Left hindlimb (tissue), 1 donor: ENCODE measurements around the gene LCNL1.
"Not testable (repeated sequence)": the region's sequence is repeated elsewhere in the genome, so short reads cannot be mapped to it uniquely, and the experiment has no call there.

ENCODE experiments used
- DNase-seq: peaks from one replicate; pipeline ENCODE4 v3.0.0-alpha.2; 2018

LCNL1 gene

GRCh38 chr9:136995362-136995761 is 12.6 kb downstream of the LCNL1 start:
- no peak for DNase-seq

GRCh38 chr9:136995772-136996311 is 13.0 kb downstream of the LCNL1 start:
- no peak for DNase-seq

- no peak for DNase-seq
These were observed 13.8 kb downstream of the LCNL1 start, which contains the start of gene CLIC3 for GRCh38 chr9:136996361-136997292. Gene CLIC3, minus strand, starts transcription at chr9:136996568. Its CDS starts 25 bp downstream, at chr9:136996543.

GRCh38 chr9:136997371-136997770 is 14.6 kb downstream of the LCNL1 start:
- no peak for DNase-seq

- no peak for DNase-seq
These were observed 15.0 kb downstream of the LCNL1 start for GRCh38 chr9:136997830-136998234.

GRCh38 chr9:137000177-137000930 is 17.6 kb downstream of the LCNL1 start:
- no peak for DNase-seq

GRCh38 chr9:137001857-137002645 is 19.3 kb downstream of the LCNL1 start:
- DNase-seq, result no peak

GRCh38 chr9:137002646-137003041 is 19.9 kb downstream of the LCNL1 start:
- no peak for DNase-seq

GRCh38 chr9:137004285-137004684 is 21.5 kb downstream of the LCNL1 start:
- not testable (repeated sequence) for DNase-seq

- no peak for DNase-seq
These were observed 23.6 kb downstream of the LCNL1 start for GRCh38 chr9:137006116-137007003.

GRCh38 chr9:137007108-137007815 is 24.5 kb downstream of the LCNL1 start:
- DNase-seq, result no peak

- DNase-seq, result no peak
These were observed 25.1 kb downstream of the LCNL1 start for GRCh38 chr9:137007816-137008270.

- DNase-seq, result no peak
These were observed 25.5 kb downstream of the LCNL1 start for GRCh38 chr9:137008312-137008711.

- DNase-seq, result no peak
These were observed 26.4 kb downstream of the LCNL1 start for GRCh38 chr9:137009217-137009616.

GRCh38 chr9:137009938-137010732 is 27.3 kb downstream of the LCNL1 start:
- no peak for DNase-seq

- DNase-seq, result no peak
These were observed 28.4 kb downstream of the LCNL1 start for GRCh38 chr9:137011156-137011555.

- no peak for DNase-seq
These were observed 29.3 kb downstream of the LCNL1 start for GRCh38 chr9:137011907-137012675.

- no peak for DNase-seq
These were observed 30.1 kb downstream of the LCNL1 start for GRCh38 chr9:137012694-137013570.
